Breast epithelium (tissue), 4 donors: ENCODE measurements around the gene MSRB1. TPM values are rescaled to one million over a fixed set of nuclear protein-coding genes. Genes with fewer than 3 reads are reported as not detected.

Experiments used
- DNase-seq, 2 donors: peaks; one replicate each; pipeline ENCODE4 v3.0.0-alpha.2; 2019; ENCODE audit warnings: low spot score in 2 of 2
- H3K27ac ChIP-seq, 2 donors: fragments of 200-600 bp; sonication (generic) in 1 of 2; one replicate each; pipeline ENCODE4 v1.5.1; 2016 to 2019; ENCODE audit warnings: mild to moderate bottlenecking in 1 of 2
- H3K27me3 ChIP-seq, 2 donors: fragments of 200-600 bp; sonication (generic) in 1 of 2; one replicate each; pipeline versions ENCODE4 v1.5.1 to v1.6.0; 2017 to 2019; ENCODE audit warnings: control low read depth in 1 of 2, mild to moderate bottlenecking in 1 of 2
- H3K36me3 ChIP-seq: fragments of 200-600 bp; one replicate; pipeline ENCODE4 v1.5.1; 2019
- H3K4me1 ChIP-seq, 2 donors: fragments of 200-600 bp; sonication (generic); one replicate each; pipeline ENCODE4 v1.5.1; 2016 to 2019; ENCODE audit warnings: control low read depth in 1 of 2
- H3K4me3 ChIP-seq, 3 donors: fragments of 200-600 bp; sonication (generic); 1 replicate in 2 of 3; 2 replicates in 1 of 3; pipeline ENCODE4 v1.5.1; 2016 to 2019; ENCODE audit warnings: mild to moderate bottlenecking in 3 of 3, moderate library complexity in 2 of 3
- H3K9me3 ChIP-seq, 2 donors: fragments of 200-600 bp; sonication (generic) in 1 of 2; one replicate each; pipeline ENCODE4 v1.5.1; 2016 to 2019; ENCODE audit warnings: control low read depth in 1 of 2
- POLR2A ChIP-seq: fragments of 450-650 bp; IDR thresholded peaks from one replicate; pipeline ENCODE4 v1.6.1; 2016; ENCODE audit warnings: antibody characterized with exemption, mild to moderate bottlenecking, moderate library complexity
- POLR2AphosphoS5 ChIP-seq, 3 donors: sonication (generic); formaldehyde crosslinking; IDR thresholded peaks; one replicate each; pipeline ENCODE4 v1.6.1; 2017; ENCODE audit warnings: antibody characterized with exemption in 3 of 3
- intact Hi-C: fragments of 100-400 bp; cut with DNase I; formaldehyde crosslinking; loops from one replicate; pipeline ENCODE4 v1.15.1; 2023; ENCODE audit warnings: low total_unique reads
- total RNA-seq, 3 donors: library from RNA; depleted of rRNA; stranded (reverse); fragments of >200 nt; gene quantifications; one replicate each; pipeline ENCODE4 v1.1.0, GENCODE V29; 2016
- TF ChIP-seq, protein P1 (sequence below), 3 donors: fragments of 450-650 bp; IDR thresholded peaks; one replicate each; pipeline ENCODE4 v1.5.1; 2016 to 2017; ENCODE audit warnings: antibody characterized with exemption in 3 of 3, mild to moderate bottlenecking in 3 of 3, moderate library complexity in 3 of 3

Gene MSRB1
- total RNA-seq, 3 donors from 2014 or later = 12.1 to 17.4 (median 17.0) TPM

DNA sequence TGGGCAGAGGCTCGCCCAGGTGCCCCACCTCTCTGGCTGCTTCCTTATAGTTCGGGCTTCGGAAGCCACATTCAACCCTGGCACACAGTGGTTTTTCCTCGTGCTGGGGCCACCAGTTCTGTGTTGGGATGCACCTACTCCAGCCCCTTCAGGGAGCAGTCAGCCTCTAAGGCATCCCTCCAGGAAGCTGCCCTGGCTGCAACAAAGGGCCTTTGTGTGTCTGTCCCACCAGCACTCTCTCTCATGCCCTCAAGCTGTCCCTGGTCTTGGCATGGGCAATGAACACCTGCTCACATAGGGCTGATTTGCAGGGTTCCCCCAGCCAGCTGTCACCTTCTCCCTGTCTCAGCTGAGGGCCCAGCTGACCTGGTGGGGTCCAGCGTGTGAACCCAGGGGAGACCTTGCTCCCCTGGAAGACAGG lies 39.0 kb upstream of the MSRB1 start:
- H3K36me3 ChIP-seq = peaks cover 6% of the 10 kb centered on the region
- DNase-seq = peak in 1 of 2 donors; percentile 78
- intact Hi-C loops = no loop called here
- TF ChIP-seq, protein P1, sequence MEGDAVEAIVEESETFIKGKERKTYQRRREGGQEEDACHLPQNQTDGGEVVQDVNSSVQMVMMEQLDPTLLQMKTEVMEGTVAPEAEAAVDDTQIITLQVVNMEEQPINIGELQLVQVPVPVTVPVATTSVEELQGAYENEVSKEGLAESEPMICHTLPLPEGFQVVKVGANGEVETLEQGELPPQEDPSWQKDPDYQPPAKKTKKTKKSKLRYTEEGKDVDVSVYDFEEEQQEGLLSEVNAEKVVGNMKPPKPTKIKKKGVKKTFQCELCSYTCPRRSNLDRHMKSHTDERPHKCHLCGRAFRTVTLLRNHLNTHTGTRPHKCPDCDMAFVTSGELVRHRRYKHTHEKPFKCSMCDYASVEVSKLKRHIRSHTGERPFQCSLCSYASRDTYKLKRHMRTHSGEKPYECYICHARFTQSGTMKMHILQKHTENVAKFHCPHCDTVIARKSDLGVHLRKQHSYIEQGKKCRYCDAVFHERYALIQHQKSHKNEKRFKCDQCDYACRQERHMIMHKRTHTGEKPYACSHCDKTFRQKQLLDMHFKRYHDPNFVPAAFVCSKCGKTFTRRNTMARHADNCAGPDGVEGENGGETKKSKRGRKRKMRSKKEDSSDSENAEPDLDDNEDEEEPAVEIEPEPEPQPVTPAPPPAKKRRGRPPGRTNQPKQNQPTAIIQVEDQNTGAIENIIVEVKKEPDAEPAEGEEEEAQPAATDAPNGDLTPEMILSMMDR (IDR thresholded peaks at IDR 0.05) = no peak
- peaks cover 0 to 14% of the 10 kb centered on the region in 2 donors for H3K27me3 ChIP-seq
- peak overlapping the region in 1 of 2 donors; percentile 42 for H3K27ac ChIP-seq
- no peak overlapping the region for H3K4me3 ChIP-seq
- H3K4me1 ChIP-seq = peaks cover 8 to 14% of the 10 kb centered on the region in 2 donors
- no peaks in the 10 kb centered on the region for H3K9me3 ChIP-seq

DNA sequence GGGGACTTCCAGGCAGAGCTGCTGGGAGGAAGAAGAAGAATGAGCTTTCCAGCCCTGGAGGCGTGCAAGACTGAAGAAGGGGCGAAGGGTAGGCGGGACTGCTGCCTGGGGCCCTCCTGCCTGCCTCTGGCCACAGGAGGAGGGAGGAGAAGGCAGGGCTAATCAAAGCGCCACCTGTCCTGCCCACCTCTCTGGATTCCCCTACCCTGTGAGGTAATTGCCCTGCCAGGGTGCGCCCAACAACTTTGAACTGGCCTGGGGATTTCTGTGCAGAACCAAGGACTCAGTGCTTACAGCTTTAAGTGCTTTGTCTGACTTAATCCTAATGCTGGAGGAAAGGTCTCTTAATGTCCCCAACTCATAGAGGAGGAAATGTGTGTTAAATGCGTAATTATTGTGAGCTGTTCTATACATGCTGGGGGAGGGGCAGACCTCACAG lies 38.4 kb upstream of the MSRB1 start, which contains the start of gene NOXO1:
TSS of gene NOXO1 (minus strand) at position 72 of the 439 bp plus-strand sequence. CDS start 290 bp downstream, outside the sequence.
- intact Hi-C loops = no loop called here
- TF ChIP-seq POLR2A = no peak
- no peak for TF ChIP-seq POLR2AphosphoS5 (IDR thresholded peaks at IDR 0.05)
- TF ChIP-seq, protein P1 (IDR thresholded peaks at IDR 0.05) = no peak

DNA sequence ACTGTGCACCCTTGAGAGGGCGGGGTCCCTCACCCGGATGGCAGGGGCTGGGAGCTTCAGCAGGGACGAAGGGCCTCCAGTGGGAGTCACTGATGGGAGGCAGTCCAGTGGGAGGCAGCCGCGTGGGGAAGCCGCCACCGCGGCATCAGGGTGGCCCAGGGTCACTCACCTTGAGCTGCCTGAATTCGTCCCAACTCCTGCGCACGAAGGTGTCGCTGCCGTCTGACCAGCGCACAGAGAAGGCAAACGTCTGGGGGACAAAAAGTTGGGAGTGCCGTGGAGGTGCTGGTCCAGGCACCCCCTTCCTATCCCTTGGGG lies 37.7 kb upstream of the MSRB1 start:
- intact Hi-C loops = no loop called here
- no peak overlapping the region for H3K4me3 ChIP-seq
- peaks cover 0 to 14% of the 10 kb centered on the region in 2 donors for H3K27me3 ChIP-seq
- TF ChIP-seq POLR2A = no peak
- no peak for TF ChIP-seq POLR2AphosphoS5 (IDR thresholded peaks at IDR 0.05)
- H3K9me3 ChIP-seq = no peaks in the 10 kb centered on the region
- peaks cover 8 to 14% of the 10 kb centered on the region in 2 donors for H3K4me1 ChIP-seq
- no peak overlapping the region for H3K27ac ChIP-seq
- DNase-seq = no peak
- H3K36me3 ChIP-seq = peaks cover 6% of the 10 kb centered on the region

More for the DNA sequence above, 38.4 kb upstream of the MSRB1 start, which contains the start of gene NOXO1:
- peak within 1 kb of the TSS in 1 of 2 donors; percentile 42 for H3K27ac ChIP-seq
- peaks cover 0 to 14% of the 10 kb centered on the region in 2 donors for H3K27me3 ChIP-seq
- peak within 1 kb of the TSS in 1 of 3 donors; percentile 60 for H3K4me3 ChIP-seq
- peaks cover 8 to 14% of the 10 kb centered on the region in 2 donors for H3K4me1 ChIP-seq
- no peak for DNase-seq
- H3K36me3 ChIP-seq = peaks cover 6% of the 10 kb centered on the region
- H3K9me3 ChIP-seq = no peaks in the 10 kb centered on the region

DNA sequence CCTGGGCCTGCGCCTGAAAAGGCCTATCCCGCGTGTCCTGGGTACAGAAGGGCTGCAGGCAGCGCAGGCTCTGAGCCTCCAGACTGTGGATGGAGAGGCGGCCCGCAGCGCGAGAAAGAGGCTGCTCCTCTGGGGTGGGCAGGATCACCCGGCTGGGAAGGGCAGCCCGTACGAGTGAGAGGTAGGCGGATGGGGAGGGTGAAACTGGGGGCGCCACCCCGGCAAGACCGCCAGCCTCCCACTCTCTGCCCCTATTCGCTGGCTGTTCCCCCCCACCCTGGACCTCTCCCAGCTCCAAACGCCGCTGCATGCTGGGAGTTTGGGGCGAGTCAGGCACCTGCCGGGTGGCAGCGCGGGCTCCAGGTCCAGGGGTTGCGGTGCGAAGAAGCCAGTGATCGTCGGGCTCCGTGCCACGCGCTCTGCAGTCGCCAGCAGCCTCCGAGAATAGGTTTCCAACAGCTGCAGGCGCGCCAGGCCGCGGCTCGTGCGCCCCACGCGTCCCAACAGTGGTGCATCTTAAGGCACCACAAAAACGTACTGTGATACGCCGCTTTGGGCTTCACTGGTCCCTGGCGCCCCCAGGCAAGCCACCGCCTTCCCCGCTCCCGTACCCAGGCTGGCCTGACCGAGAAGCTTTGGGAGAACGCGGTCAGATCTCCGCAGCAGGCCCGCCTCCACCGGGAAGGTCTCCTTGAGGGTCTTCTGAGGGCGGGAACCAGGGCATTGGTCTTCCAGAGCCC lies 37.2 kb upstream of the MSRB1 start:
- H3K36me3 ChIP-seq = peaks cover 6% of the 10 kb centered on the region
- no peak for DNase-seq
- peaks cover 0 to 14% of the 10 kb centered on the region in 2 donors for H3K27me3 ChIP-seq
- TF ChIP-seq, protein P1 (IDR thresholded peaks at IDR 0.05) = no peak
- TF ChIP-seq POLR2A (no peak), POLR2AphosphoS5 (IDR thresholded peaks at IDR 0.05) (no peak)
- peaks cover 5 to 12% of the 10 kb centered on the region in 2 donors for H3K4me1 ChIP-seq
- intact Hi-C loops = no loop called here
- peak overlapping the region in 2 of 3 donors; percentile 36 to 60 for H3K4me3 ChIP-seq
- H3K27ac ChIP-seq = no peak overlapping the region
- H3K9me3 ChIP-seq = no peaks in the 10 kb centered on the region

DNA sequence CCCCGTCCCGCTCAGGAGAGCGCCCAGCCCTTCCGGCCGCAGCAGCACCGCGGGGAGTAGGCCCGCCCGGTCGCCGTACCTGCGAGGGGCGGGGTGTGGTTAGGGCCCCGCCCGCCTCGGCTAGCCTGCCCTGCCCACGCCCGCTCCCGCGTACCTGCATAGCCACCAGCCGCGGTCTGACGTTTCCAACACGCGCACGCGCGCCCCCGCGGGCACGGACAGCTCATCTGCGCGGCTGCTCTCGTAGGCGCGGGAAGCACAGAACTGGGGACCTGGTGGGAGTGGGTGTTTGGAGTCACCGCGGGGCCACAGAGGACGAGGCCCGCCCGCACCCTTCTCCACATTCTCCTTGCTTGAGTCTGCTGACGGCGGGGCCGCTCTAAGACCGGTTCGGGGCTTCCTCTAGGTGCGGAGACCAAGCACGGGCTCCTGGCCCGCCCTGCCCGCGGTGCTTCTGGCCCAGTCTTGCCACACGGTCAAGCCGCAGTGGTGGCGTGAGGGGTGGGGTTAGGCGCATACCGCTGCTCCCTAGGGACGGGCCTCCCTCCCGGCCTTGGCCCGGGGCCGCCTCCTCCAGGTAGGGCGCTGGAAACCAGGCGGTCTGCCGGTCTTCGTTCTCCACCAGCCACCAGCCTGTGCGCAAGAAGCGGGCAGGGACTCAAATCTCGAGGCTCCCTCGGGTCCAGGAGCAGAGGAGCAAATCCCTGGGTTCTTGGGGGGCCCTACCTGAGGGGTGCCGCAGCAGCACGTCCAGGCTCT lies 36.5 kb upstream of the MSRB1 start:
- peak in 1 of 2 donors; percentile 84 for DNase-seq
- peaks cover 0 to 14% of the 10 kb centered on the region in 2 donors for H3K27me3 ChIP-seq

More for the DNA sequence above, 36.5 kb upstream of the MSRB1 start:
- no peaks in the 10 kb centered on the region for H3K9me3 ChIP-seq
- H3K4me1 ChIP-seq = peaks cover 0 to 5% of the 10 kb centered on the region in 2 donors
- H3K4me3 ChIP-seq = peak overlapping the region in 2 of 3 donors; percentile 36 to 60
- intact Hi-C loops = no loop called here
- no peak for TF ChIP-seq POLR2AphosphoS5 (IDR thresholded peaks at IDR 0.05)
- no peak for TF ChIP-seq POLR2A
- TF ChIP-seq, protein P1 (IDR thresholded peaks at IDR 0.05) = no peak
- peak overlapping the region; percentile 38 to 51 for H3K27ac ChIP-seq
- peaks cover 10% of the 10 kb centered on the region for H3K36me3 ChIP-seq
